Mucosa of descending colon (tissue), 3 donors: ENCODE results near the gene GFI1B. TPM values are rescaled to one million over a fixed set of nuclear protein-coding genes. Genes with fewer than 3 reads are reported as not detected.
A peak's percentile ranks its signal among the peaks of the same experiment; 100 is the strongest.

Experiments
- ATAC-seq: fragments of 200-7000 bp; cut with Tn5 transposase; one replicate; pipeline ENCODE4 v1.9.1; 2020; ENCODE audit warnings: mild to moderate bottlenecking, moderate library complexity
- DNase-seq, 3 donors: peaks; one replicate each; pipeline ENCODE4 v3.0.0-alpha.2; 2020
- H3K36me3 ChIP-seq: fragments of 200-600 bp; one replicate; pipeline ENCODE4 v1.8.0; 2021; ENCODE audit warnings: low read depth, mild to moderate bottlenecking
- H3K4me1 ChIP-seq: fragments of 200-600 bp; one replicate; pipeline ENCODE4 v1.8.0; 2021; ENCODE audit warnings: low read depth, mild to moderate bottlenecking
- H3K4me3 ChIP-seq: fragments of 200-600 bp; one replicate; pipeline ENCODE4 v1.8.0; 2021; ENCODE audit warnings: mild to moderate bottlenecking
- H3K9me3 ChIP-seq: fragments of 200-600 bp; one replicate; pipeline ENCODE4 v1.8.0; 2021; ENCODE audit warnings: mild to moderate bottlenecking
- intact Hi-C, 2 donors: fragments of 100-400 bp; cut with DNase I in 1 of 2; cut with micrococcal nuclease in 1 of 2; formaldehyde crosslinking; loops; one replicate each; pipeline versions ENCODE4 v1.11.0 to v1.11.1; 2022; cut with DNase I, micrococcal nuclease
- total RNA-seq, 3 donors: library from RNA; stranded (reverse); fragmentation: NEBNext Ultra II Directional in 2 of 3; extraction: Animal tissue kit (Norgen Biotek cat#: 25700) in 2 of 3; gene quantifications; one replicate each; pipeline versions ENCODE4 v1.2.1 to v1.2.4, GENCODE V29; 2021 to 2023
- TF ChIP-seq, protein P1 (sequence below): fragments of 200-600 bp; IDR thresholded peaks from one replicate; pipeline ENCODE4 v1.8.0; 2022; ENCODE audit warnings: antibody characterized with exemption, mild to moderate bottlenecking
- donor health status: DM: no; HTN: no; CAD: no; lungs with moderate emphysema.
- donor health status: DM: no; HTN: no; CAD: no.
- donor health status: DM: no; HTN: yes; CAD: no.

The GFI1B gene
- total RNA-seq, 3 donors from 2014 or later: 1.4 to 2.6 (median 1.5) TPM

DNA sequence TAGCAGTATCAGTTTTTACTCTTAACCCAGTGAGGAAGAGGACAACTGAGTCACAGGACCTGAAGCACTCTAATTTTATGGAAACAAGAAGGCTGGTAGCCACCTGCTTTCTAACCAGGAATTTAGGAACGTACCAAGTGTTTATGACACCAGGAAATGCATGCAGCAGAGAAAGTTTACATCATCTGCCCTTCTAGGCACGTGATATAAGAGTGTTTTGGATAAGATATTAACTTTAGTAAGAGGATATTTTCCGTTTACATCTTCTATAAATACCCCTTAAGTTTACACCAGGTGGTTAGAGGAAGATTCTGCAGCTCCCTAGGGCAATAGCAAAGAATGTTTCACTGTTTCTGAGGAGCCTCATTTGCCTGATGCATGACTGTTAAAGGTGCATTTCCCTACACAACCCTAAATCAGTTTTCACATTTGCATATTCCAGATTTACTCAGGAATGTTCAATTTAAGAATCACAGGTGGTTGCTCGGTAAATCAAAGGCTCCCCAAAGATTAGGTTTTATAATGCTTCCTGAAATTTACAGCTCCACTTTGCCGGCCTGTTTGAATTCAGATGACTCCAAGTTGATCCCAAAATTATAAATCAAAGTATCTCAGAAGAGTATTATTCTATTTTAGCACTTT is 35.8 kb upstream of the GFI1B start:
- H3K9me3 ChIP-seq: no peaks in the 10 kb centered on the region
- TF ChIP-seq, protein P1, sequence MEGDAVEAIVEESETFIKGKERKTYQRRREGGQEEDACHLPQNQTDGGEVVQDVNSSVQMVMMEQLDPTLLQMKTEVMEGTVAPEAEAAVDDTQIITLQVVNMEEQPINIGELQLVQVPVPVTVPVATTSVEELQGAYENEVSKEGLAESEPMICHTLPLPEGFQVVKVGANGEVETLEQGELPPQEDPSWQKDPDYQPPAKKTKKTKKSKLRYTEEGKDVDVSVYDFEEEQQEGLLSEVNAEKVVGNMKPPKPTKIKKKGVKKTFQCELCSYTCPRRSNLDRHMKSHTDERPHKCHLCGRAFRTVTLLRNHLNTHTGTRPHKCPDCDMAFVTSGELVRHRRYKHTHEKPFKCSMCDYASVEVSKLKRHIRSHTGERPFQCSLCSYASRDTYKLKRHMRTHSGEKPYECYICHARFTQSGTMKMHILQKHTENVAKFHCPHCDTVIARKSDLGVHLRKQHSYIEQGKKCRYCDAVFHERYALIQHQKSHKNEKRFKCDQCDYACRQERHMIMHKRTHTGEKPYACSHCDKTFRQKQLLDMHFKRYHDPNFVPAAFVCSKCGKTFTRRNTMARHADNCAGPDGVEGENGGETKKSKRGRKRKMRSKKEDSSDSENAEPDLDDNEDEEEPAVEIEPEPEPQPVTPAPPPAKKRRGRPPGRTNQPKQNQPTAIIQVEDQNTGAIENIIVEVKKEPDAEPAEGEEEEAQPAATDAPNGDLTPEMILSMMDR: no peak
- ATAC-seq: peak; percentile 28
- intact Hi-C loops: no loop called here
- no peak overlapping the region for H3K4me3 ChIP-seq
- DNase-seq: peak in 1 of 3 donors; percentile 7
- peaks cover 13% of the 10 kb centered on the region for H3K4me1 ChIP-seq
- H3K36me3 ChIP-seq: no peaks in the 10 kb centered on the region

DNA sequence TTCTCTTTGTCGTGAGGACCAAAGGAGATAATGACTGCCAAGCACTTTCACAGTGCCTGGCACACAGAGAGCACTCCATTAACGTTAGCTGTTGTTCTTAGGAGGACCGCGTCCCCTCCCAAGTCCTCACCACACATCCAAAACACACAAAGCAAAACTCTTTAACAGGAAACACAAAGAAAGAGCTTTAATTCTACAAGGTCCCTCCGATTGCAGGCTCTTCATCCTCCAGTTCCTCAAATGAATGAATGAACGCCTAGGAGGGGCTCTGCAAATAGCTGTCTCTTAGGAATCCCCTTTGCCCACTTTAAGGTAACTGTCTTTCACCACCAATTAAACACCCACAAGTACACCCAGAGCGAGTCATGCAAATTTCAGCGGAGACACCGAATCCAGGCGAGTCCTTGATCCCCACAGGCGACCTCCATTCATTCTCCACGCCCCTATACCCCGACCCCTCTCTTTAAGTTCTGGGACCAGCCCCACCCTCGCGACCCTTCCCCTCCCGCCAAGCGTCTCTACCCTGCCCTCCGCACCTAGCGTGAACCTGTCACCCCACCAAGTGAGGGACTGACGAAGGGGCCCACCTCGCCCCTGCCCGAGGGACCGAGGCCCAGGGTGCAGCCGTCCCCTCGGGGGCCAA is 34.7 kb upstream of the GFI1B start:
- ATAC-seq (no peak), DNase-seq (peak in 2 of 3 donors; percentile 21 to 60)
- Histone ChIP-seq H3K9me3 (no peaks in the 10 kb centered on the region), H3K36me3 (no peaks in the 10 kb centered on the region), H3K4me3 (peak overlapping the region; percentile 99), H3K4me1 (peaks cover 13% of the 10 kb centered on the region)
- intact Hi-C loops: no loop called here
- TF ChIP-seq, protein P1: no peak

DNA sequence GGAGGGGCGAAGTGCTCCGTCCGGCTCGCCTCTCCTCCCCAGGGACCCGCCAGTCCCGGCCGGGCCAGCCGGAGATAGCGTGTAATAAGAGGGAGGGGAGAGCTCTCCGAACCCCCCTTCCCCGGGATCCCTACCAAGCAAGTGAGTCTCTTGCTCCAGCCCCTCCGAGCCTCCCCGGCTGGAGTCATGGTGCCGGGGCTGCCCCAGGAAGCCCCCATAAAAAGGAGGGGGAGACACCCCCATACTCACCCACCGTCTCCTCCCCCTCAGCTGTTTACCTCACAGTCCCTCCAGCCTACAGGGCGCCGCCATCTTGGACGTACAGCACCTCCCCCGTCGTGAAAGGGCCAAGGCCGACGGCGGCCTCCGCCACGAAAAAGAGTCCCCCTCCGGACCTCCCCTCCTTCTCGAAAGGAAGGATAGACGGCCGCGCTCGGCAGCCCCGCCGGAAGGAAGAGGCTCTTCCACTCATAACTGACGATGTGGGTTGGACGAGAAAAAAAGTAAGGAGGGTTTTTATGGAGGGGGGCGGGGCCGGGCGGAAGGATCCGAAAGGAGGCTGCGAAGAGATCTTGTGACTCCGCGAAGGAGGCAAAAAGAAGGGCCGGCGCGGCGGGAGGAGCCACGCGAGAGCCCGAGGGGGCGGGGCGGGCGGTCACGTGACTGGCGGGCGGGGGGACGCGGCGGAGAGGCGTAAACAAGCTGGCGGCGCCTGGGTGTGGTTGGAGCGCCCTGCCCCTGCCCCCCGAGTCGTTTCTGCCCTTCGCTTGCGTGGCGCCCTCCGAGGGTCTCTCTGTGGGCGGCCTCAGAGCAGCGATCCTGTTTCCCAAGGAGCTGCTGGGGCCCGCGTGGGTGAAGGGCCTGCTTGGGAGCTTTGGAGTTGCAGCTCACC is 34.0 kb upstream of the GFI1B start, which contains the start of gene TSC1:
Gene TSC1, minus strand, starts transcription at position 323 of the 892 bp plus-strand sequence. CDS start 15,744 bp downstream, outside the sequence.
- Histone ChIP-seq H3K9me3 (no peaks in the 10 kb centered on the region), H3K4me3 (peak within 1 kb of the TSS; percentile 99), H3K4me1 (peaks cover 13% of the 10 kb centered on the region), H3K36me3 (no peaks in the 10 kb centered on the region)
- TF ChIP-seq, protein P1: no peak
- ATAC-seq (peak; percentile 95), DNase-seq (peak; percentile 98 to 99 (median 98))
- intact Hi-C loops: no loop called here

DNA sequence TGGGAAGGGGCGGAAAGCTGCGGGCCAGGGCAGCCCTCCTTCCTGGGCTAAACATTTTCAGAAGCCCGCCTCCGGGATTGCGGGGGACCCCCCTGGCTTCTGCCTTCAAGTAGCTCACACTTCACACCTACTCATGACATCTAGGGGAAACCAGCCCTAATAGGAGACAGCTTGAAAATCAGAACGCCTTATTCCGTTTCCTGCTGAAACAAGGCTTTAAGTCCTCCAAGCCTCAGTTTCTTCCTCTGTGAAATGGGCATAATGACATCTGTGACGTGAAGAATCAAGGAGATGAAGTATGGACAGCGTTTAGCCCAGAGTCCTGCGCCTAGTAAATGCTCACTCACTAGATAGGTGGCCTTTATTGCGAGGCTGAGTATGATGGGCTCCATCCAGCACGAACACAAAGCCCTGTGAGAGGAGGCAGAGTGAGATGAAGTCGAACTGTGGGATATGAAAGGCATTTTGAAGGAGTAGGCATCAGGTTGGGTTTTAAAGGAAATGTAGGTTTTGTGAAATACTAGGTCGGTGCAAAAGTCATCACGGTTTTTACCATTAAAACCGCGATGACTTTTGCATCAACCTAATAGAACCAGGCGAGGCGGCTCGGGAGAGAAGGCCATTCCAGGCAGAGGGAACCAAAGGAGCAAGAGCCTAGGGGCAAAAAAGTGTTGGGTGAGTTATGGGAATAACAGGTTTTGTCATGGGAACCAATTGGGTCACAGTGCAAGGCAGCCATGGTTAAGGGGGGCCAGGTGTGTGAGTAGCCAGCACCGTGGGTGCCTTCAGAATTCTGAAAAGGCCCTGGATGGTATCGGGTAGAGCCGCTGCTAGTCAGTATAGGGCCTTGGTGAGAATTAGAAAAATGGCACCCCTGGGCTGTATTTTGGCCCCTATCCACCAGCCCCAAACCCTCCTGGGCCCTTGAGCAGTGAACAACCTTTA is 33.0 kb upstream of the GFI1B start:
- H3K4me1 ChIP-seq: peaks cover 13% of the 10 kb centered on the region
- H3K9me3 ChIP-seq: no peaks in the 10 kb centered on the region
- intact Hi-C loops: no loop called here
- no peaks in the 10 kb centered on the region for H3K36me3 ChIP-seq
- no peak for ATAC-seq
- peak overlapping the region; percentile 99 for H3K4me3 ChIP-seq
- TF ChIP-seq, protein P1: no peak
- DNase-seq: no peak

DNA sequence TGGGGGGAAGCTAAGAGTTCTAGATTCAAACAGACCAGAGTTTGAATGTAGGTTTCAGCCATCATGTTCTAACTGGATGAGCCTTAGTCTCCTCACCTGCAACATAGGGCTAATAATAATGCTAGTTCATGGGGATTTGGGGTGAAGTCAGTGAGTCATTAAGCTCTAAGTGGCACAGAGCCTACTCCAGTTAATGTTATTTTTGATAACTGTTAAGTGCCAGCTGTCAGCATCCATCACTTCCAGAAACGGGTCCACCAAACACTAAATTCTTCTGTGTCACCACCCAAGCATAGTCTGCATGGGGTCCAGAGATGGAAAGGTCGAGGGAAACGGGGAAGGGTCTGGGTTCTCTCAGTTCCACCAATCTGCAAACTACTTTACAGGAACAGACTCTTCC is 32.3 kb upstream of the GFI1B start:
- no peaks in the 10 kb centered on the region for H3K9me3 ChIP-seq
- DNase-seq: no peak
- H3K36me3 ChIP-seq: no peaks in the 10 kb centered on the region
- TF ChIP-seq, protein P1: no peak
- peaks cover 13% of the 10 kb centered on the region for H3K4me1 ChIP-seq
- no peak overlapping the region for H3K4me3 ChIP-seq
- ATAC-seq: no peak
- intact Hi-C loops: no loop called here
